ENCODE measurements around the gene RLF. TPM values are rescaled to one million over a fixed set of nuclear protein-coding genes. Genes with fewer than 3 reads are reported as not detected.

RLF gene
- total and polyA plus RNA-seq, 2 of the 8 experiments (the other 6 are each of a cell fraction or from before 2014, with no cell fraction given): 4.2 to 18.0 TPM

DNA sequence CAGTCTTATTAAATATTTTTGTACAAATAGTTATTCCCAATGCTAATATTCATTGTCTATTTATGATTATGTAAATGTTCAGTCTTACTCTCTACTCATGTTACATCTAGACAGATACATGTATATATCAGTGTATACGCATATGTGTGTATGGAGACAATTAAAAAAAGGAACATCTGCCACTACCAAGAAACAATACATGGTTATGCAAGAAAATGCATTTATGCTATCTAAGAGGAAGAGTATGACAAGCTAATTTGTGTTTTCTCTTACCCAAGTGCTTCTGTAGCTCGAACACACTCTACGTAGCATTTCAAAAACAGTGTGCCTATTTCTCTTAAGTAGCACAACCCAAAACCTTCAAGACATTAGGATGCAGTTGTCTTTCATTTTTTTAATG lies 6.1 kb upstream of the RLF start:
- Histone ChIP-seq H4K20me1 (replicated peaks in 1 of 2; ENCODE audit: control insufficient read depth in 1 of 2, insufficient read depth in 2 of 2, low read length in 2 of 2) (no peaks in the 10 kb centered on the region), H2BK20ac (ENCODE audit: low read length) (no peak overlapping the region), H2BK120ac (replicated peaks; ENCODE audit: low read depth, low read length) (no peak overlapping the region), H3K23me2 (ENCODE audit: low read depth, low read length) (no peaks in the 10 kb centered on the region), H3K27ac (ENCODE audit: low read depth, low read length) (no peak overlapping the region), H3K79me2 (ENCODE audit: control insufficient read depth in 1 of 2, insufficient read depth in 2 of 2, low read length in 2 of 2) (no peaks in the 10 kb centered on the region), H2BK5ac (ENCODE audit: low read depth, low read length) (no peak overlapping the region), H2BK12ac (ENCODE audit: low read depth, low read length) (no peak overlapping the region), H4K91ac (replicated peaks; ENCODE audit: insufficient read length, low read length) (no peak overlapping the region), H3K79me1 (ENCODE audit: low read depth, low read length) (no peaks in the 10 kb centered on the region), H3K27me3 (replicated peaks in 1 of 4; ENCODE audit: control insufficient read depth in 3 of 4, extremely low read depth in 1 of 4, insufficient read depth in 3 of 4, low read length in 3 of 4) (no peaks in the 10 kb centered on the region), H3K4me2 (ENCODE audit: insufficient read depth in 1 of 2, low read depth in 2 of 2, low read length in 2 of 2) (no peak overlapping the region), H3K4ac (replicated peaks; ENCODE audit: insufficient read length, low read depth, low read length) (no peak overlapping the region), H3K36me3 (ENCODE audit: control insufficient read depth in 2 of 4, insufficient read depth in 4 of 4, low read length in 3 of 4) (no peaks in the 10 kb centered on the region), H3K4me3 (ENCODE audit: extremely low read depth in 1 of 4, insufficient read depth in 2 of 4, low read depth in 3 of 4, low read length in 4 of 4) (no peak overlapping the region), H3K14ac (ENCODE audit: insufficient read length) (no peak overlapping the region), H2AK5ac (ENCODE audit: low read depth, low read length) (no peak overlapping the region), H3K9me3 (ENCODE audit: insufficient read depth in 2 of 2, low read depth in 1 of 2, low read length in 1 of 2) (no peaks in the 10 kb centered on the region), H2AFZ (ENCODE audit: low read length) (no peak overlapping the region), H3K18ac (ENCODE audit: extremely low read depth, low read length) (no peak overlapping the region), H3K9ac (replicated peaks in 1 of 4; ENCODE audit: extremely low read depth in 1 of 4, low read depth in 3 of 4, low read length in 3 of 4) (no peak overlapping the region), H4K5ac (ENCODE audit: insufficient read length, low read depth, low read length) (no peak overlapping the region), H3K4me1 (replicated peaks in 1 of 4; ENCODE audit: control insufficient read depth in 3 of 4, insufficient read depth in 4 of 4, low read length in 3 of 4) (no peaks in the 10 kb centered on the region), H2BK15ac (ENCODE audit: low read length) (no peak overlapping the region), H4K8ac (ENCODE audit: extremely low read depth, insufficient read depth, low read length) (no peak overlapping the region), H3K23ac (ENCODE audit: insufficient read length) (no peak overlapping the region), H3K56ac (replicated peaks; ENCODE audit: insufficient read length, low read depth, low read length) (no peak overlapping the region)
- no peak for DNase-seq (ENCODE audit: low read depth in 1 of 2, low spot score in 2 of 2)
- no peak for TF ChIP-seq NRF1 (IDR thresholded peaks at IDR 0.05; ENCODE audit: low read depth, low read length)
- WGBS, 2 experiments (ENCODE audit: extremely low coverage in 1 of 2, insufficient coverage in 1 of 2, insufficient read length in 1 of 2, insufficient replicate concordance in 2 of 2, low coverage in 1 of 2, low lambda C conversion rate in 2 of 2, missing lambda C conversion rate in 1 of 2): 88% methylated on average over 3 of the region's 3 CpGs; no CpG with 5 or more reads in 1 of the 2 experiments
- ChIA-PET POLR2A (ENCODE audit: partially characterized antibody) (no interaction called here), CTCF (ENCODE audit: partially characterized antibody) (interaction anchor here (0.6 to 10.8 kb wide), 9 partner anchors 13 to 335 kb away, joined by 3 to 108 read pairs (median 4); partner anchors contain the start of gene COL9A2)
- no peak for FAIRE-seq
